Mucosa of descending colon (tissue), 3 donors: Measurements from ENCODE around the gene EFEMP2. TPM values are rescaled to one million over a fixed set of nuclear protein-coding genes. Genes with fewer than 3 reads are reported as not detected.

Source experiments
- total RNA-seq, 3 donors: library from RNA; stranded (reverse); fragmentation: NEBNext Ultra II Directional in 2 of 3; extraction: Animal tissue kit (Norgen Biotek cat#: 25700) in 2 of 3; gene quantifications; one replicate each; pipeline versions ENCODE4 v1.2.1 to v1.2.4, GENCODE V29; 2021 to 2023
- donor health status: DM: no; HTN: no; CAD: no; lungs with moderate emphysema.
- donor health status: DM: no; HTN: no; CAD: no.
- donor health status: DM: no; HTN: yes; CAD: no.

EFEMP2 gene
- total RNA-seq, 3 donors from 2014 or later = 11.7 to 67.0 (median 15.3) TPM

Other genes with a start within 250 kb of the EFEMP2 start
- 10 to 100 TPM; 23.2 to 52.5 (median 28.1) TPM for gene SIPA1, start 234.7 kb downstream of the EFEMP2 start, total RNA-seq
- 10 to 100 TPM; 69.1 to 89.6 (median 71.0) TPM for gene RELA, start 209.9 kb downstream of the EFEMP2 start, total RNA-seq
- 10 to 100 TPM; 70.9 to 92.0 (median 90.5) TPM for gene KAT5, start 160.5 kb downstream of the EFEMP2 start, total RNA-seq
- 10 to 100 TPM; 25.9 to 61.9 (median 28.8) TPM for gene RNASEH2C, start 152.0 kb downstream of the EFEMP2 start, total RNA-seq
- gene AP5B1, start 91.8 kb downstream of the EFEMP2 start, total RNA-seq = 10 to 100 TPM; 21.2 to 21.8 (median 21.3) TPM
- 10 to 100 TPM; 16.5 to 48.6 (median 34.3) TPM for gene OVOL1, start 85.7 kb downstream of the EFEMP2 start, total RNA-seq
- gene SNX32, start 38.8 kb downstream of the EFEMP2 start, total RNA-seq = 1 to 10 TPM; 1.1 to 9.4 (median 1.4) TPM
- 1,000 to 10,000 TPM; 1,004 to 2,046 (median 1,725) TPM for gene CFL1, start 14.6 kb downstream of the EFEMP2 start, total RNA-seq
- gene MUS81, start 12.4 kb downstream of the EFEMP2 start, total RNA-seq = 10 to 100 TPM; 48.0 to 81.8 (median 58.7) TPM
- gene CTSW, start 7.0 kb upstream of the EFEMP2 start, total RNA-seq = 1 to 10 TPM; 1.2 to 3.2 (median 2.8) TPM
- gene FIBP, start 15.7 kb upstream of the EFEMP2 start, total RNA-seq = 10 to 100 TPM; 35.8 to 52.8 (median 47.0) TPM
- gene CCDC85B, start 17.9 kb upstream of the EFEMP2 start, total RNA-seq = 10 to 100 TPM in 1 of 3 donors, 1 to 10 TPM in 2; 4.5 to 22.3 (median 9.2) TPM
- 1 to 10 TPM; 1.2 to 1.6 (median 1.2) TPM for gene FOSL1, start 27.6 kb upstream of the EFEMP2 start, total RNA-seq
- 10 to 100 TPM; 24.9 to 42.2 (median 28.8) TPM for gene C11orf68, start 46.3 kb upstream of the EFEMP2 start, total RNA-seq
- 10 to 100 TPM; 39.9 to 74.8 (median 61.6) TPM for gene DRAP1, start 46.6 kb upstream of the EFEMP2 start, total RNA-seq
- under 1 TPM in 1 of 3 donors, not detected in 2; 0.19 TPM for gene TSGA10IP, start 72.7 kb upstream of the EFEMP2 start, total RNA-seq
- gene SART1, start 88.9 kb upstream of the EFEMP2 start, total RNA-seq = 10 to 100 TPM; 40.1 to 60.2 (median 41.8) TPM
- 10 to 100 TPM; 25.5 to 35.3 (median 30.3) TPM for gene EIF1AD, start 129.4 kb upstream of the EFEMP2 start, total RNA-seq
- gene BANF1, start 129.7 kb upstream of the EFEMP2 start, total RNA-seq = 100 to 1,000 TPM; 130 to 155 (median 131) TPM
- not detected for gene CST6, start 139.2 kb upstream of the EFEMP2 start, total RNA-seq
- not detected for gene CATSPER1, start 153.7 kb upstream of the EFEMP2 start, total RNA-seq
- not detected for gene GAL3ST3, start 176.4 kb upstream of the EFEMP2 start, total RNA-seq
- gene SF3B2, start 179.6 kb upstream of the EFEMP2 start, total RNA-seq = 100 to 1,000 TPM; 116 to 143 (median 135) TPM
- gene PACS1, start 197.5 kb upstream of the EFEMP2 start, total RNA-seq = 10 to 100 TPM; 14.4 to 44.9 (median 18.9) TPM